Measurements from ENCODE around the gene TFDP1. TPM values are rescaled to one million over a fixed set of nuclear protein-coding genes. Genes with fewer than 3 reads are reported as not detected.

Gene TFDP1
- total RNA-seq, 4 donors from 2014 or later: 55.7 to 82.1 (median 59.5) TPM

DNA sequence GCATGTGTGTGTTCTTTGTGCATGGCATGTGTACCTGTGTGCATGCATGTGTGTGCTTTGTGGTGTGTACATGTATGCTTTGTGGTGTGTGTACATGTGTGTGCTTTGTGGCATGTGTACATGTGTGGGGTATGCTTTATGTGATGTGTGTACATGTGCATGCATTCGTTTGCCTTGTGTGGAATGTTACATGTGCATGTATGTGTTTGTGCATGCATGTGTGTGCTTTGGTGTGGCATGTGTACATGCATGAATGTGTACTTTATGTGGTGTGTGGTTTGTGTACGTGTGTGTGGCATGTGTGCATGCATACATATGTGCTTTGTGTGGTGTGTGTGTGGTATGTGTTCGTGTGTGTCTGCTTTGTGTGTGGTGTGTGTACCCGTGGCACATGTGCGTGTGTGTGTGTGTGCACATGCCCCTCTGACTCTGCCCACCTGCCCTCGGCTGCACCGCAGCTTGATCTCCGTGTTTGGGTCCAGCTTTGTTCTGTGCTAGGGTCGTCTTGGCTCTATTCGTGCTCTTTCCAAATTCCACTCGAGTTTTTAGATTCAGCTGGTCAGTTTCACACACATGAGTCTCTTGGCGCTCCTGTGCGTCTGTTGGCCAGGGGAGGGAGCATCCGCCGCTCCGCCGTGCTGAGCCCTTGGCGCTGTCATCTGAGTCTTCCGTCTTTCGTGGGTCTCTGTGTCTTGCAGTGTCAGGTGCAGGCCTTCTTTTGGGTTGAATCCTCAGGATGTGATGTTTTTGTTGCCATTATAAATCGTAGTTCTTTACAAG lies 46.5 kb upstream of the TFDP1 start:
- Histone ChIP-seq H3K9me3 (no peaks in the 10 kb centered on the region), H3K4me3 (no peak overlapping the region), H3K27ac (no peak overlapping the region), H3K36me3 (peaks cover 0 to 80% (median 0%) of the 10 kb centered on the region in 3 donors), H3K27me3 (no peaks in the 10 kb centered on the region), H3K4me1 (peaks cover 0 to 16% (median 0%) of the 10 kb centered on the region in 3 donors)
- intact Hi-C loops (cut with DNase I): no loop called here
- WGBS, 2 donors: 84 to 93% methylated on average over 20 of the region's 21 CpGs
- DNase-seq: no peak
- TF ChIP-seq, protein P1, sequence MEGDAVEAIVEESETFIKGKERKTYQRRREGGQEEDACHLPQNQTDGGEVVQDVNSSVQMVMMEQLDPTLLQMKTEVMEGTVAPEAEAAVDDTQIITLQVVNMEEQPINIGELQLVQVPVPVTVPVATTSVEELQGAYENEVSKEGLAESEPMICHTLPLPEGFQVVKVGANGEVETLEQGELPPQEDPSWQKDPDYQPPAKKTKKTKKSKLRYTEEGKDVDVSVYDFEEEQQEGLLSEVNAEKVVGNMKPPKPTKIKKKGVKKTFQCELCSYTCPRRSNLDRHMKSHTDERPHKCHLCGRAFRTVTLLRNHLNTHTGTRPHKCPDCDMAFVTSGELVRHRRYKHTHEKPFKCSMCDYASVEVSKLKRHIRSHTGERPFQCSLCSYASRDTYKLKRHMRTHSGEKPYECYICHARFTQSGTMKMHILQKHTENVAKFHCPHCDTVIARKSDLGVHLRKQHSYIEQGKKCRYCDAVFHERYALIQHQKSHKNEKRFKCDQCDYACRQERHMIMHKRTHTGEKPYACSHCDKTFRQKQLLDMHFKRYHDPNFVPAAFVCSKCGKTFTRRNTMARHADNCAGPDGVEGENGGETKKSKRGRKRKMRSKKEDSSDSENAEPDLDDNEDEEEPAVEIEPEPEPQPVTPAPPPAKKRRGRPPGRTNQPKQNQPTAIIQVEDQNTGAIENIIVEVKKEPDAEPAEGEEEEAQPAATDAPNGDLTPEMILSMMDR (IDR thresholded peaks at IDR 0.05): no peak
- no peak for TF ChIP-seq POLR2A (IDR thresholded peaks at IDR 0.05)

DNA sequence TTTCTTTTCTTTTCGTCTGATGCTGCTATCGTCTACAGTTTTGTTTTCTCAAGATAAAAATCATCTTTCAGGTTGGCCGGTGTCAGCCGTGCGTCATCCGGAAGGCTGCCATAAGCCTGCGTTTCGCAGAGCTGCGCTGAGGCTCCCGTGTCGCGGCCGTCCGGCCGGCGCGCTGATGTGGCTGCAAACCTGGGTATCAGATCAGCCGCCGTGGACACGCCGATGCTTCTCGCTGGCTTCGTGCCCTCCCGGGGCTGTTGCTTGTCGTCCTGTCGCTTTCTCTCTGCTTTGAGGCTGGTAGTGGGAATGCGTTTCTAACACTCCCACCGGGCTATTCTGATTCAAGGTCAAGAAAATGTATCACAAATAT lies 45.9 kb upstream of the TFDP1 start:
- 96% methylated on average over 28 of the region's 28 CpGs for WGBS, 2 donors
- TF ChIP-seq, protein P1 (IDR thresholded peaks at IDR 0.05): no peak
- no peak for TF ChIP-seq POLR2A (IDR thresholded peaks at IDR 0.05)
- no peak overlapping the region for H3K27ac ChIP-seq
- H3K36me3 ChIP-seq: peaks cover 0 to 75% (median 0%) of the 10 kb centered on the region in 3 donors
- intact Hi-C loops (cut with DNase I): no loop called here
- H3K9me3 ChIP-seq: no peaks in the 10 kb centered on the region
- peaks cover 0 to 10% (median 0%) of the 10 kb centered on the region in 3 donors for H3K4me1 ChIP-seq
- DNase-seq: no peak
- H3K4me3 ChIP-seq: no peak overlapping the region
- no peaks in the 10 kb centered on the region for H3K27me3 ChIP-seq

DNA sequence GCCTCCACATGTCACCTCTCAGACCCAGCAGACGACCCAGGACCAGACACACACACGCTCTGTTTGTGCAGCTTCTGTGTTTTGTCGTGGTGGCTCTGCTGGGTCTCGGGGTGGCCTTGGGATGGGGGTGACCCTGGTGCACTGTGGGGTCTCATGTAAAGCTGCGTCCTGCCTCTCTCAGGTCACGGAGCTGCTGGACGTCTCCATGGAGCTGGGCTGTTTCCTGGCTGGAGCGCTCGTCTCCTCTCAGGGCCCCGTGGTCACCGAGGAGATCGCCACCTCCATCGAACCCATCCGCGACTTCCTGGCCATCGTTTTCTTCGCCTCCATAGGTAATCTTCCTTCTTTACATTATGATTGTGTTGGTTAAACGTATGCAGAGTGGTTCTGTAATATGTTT lies 45.4 kb upstream of the TFDP1 start:
- peaks cover 0 to 5% (median 0%) of the 10 kb centered on the region in 3 donors for H3K4me1 ChIP-seq
- DNase-seq: no peak
- H3K27ac ChIP-seq: no peak overlapping the region
- intact Hi-C loops (cut with DNase I): no loop called here
- 90 to 97% methylated on average over 13 to 18 of the region's 18 CpGs for WGBS, 2 donors
- H3K9me3 ChIP-seq: no peaks in the 10 kb centered on the region
- H3K27me3 ChIP-seq: no peaks in the 10 kb centered on the region
- TF ChIP-seq POLR2A (IDR thresholded peaks at IDR 0.05): no peak
- TF ChIP-seq, protein P1 (IDR thresholded peaks at IDR 0.05): no peak
- no peak overlapping the region for H3K4me3 ChIP-seq
- peaks cover 0 to 77% (median 0%) of the 10 kb centered on the region in 3 donors for H3K36me3 ChIP-seq

DNA sequence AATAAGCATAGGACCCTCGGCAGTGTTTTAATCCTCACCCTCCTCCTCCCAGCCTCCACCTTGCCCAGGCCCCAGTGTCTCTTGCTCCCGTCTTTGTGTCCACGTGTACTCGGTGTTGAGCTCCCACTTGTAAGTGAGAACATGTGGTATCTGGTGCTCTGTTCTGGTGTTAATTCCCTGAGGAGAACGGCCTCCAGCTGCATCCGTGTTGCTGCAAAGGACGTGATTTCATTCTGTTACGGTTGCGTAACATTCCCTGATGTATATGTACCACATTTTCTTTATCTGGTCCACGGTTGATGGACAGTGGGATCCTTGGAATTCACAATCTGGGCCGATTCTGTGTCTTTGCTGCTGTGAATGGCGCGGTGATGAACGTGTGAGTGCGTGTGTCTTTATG lies 44.7 kb upstream of the TFDP1 start:
- TF ChIP-seq, protein P1 (IDR thresholded peaks at IDR 0.05): no peak
- TF ChIP-seq POLR2A (IDR thresholded peaks at IDR 0.05): no peak
- intact Hi-C loops (cut with DNase I): no loop called here
- no peak overlapping the region for H3K4me3 ChIP-seq
- peaks cover 0 to 78% (median 0%) of the 10 kb centered on the region in 3 donors for H3K36me3 ChIP-seq
- no peak overlapping the region for H3K27ac ChIP-seq
- H3K4me1 ChIP-seq: peaks cover 0 to 2% (median 0%) of the 10 kb centered on the region in 3 donors
- 91 to 94% methylated on average over 15 of the region's 15 CpGs for WGBS, 2 donors
- no peaks in the 10 kb centered on the region for H3K9me3 ChIP-seq
- no peaks in the 10 kb centered on the region for H3K27me3 ChIP-seq
- DNase-seq: no peak

DNA sequence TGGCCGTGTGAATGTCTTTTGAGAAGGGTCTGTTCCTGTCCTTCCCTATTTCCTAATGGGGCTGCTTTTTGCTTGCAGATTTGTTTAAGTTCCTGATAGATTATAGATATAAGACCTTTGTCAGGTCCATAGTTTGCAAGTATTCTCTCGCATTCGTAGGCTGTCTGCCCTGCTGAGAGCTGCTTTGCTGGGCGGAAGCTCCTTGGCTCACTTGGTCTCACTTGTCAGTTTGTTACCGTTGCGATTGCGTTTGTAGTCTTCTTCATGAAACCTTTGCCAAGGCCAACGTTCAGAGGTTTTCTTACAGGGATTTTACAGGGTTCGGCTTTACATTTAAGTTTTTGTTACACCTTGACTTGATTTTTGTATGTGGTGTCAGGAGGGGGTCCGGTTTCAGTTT lies 44.0 kb upstream of the TFDP1 start:
- WGBS, 2 donors: 89 to 99% methylated on average over 10 of the region's 10 CpGs
- H3K4me3 ChIP-seq: no peak overlapping the region
- no peaks in the 10 kb centered on the region for H3K27me3 ChIP-seq
- TF ChIP-seq, protein P1 (IDR thresholded peaks at IDR 0.05): no peak
- no peak for TF ChIP-seq POLR2A (IDR thresholded peaks at IDR 0.05)
- H3K9me3 ChIP-seq: no peaks in the 10 kb centered on the region
- H3K36me3 ChIP-seq: peaks cover 0 to 72% (median 0%) of the 10 kb centered on the region in 3 donors
- no peak overlapping the region for H3K27ac ChIP-seq
- intact Hi-C loops (cut with DNase I): no loop called here
- H3K4me1 ChIP-seq: peaks cover 2 to 9% (median 5%) of the 10 kb centered on the region in 3 donors
- no peak for DNase-seq
